ENCODE data around the gene GGCT.

DNA sequence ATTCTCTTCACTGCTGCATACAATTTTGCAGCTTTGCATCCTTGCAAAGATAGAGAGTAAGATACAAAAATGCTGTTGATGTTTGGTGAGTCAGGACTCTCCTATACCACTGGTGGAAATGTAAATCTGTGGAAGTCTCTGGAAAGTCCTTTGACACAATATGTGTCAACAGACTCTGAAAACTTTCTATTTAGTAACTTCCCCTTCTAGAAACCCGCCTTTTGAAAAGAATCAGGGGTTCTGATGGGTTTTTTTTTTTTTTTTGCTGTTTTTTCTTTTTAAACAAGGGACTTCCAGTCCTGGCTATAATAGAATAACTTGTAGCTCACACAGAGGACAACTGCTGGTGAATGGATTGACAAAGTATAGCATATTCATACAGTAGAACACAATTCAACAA, 42.5 kb downstream of the GGCT start:
- TF ChIP-seq TAF1 (IDR thresholded peaks at IDR 0.05; ENCODE audit: borderline replicate concordance, low read depth, low read length) (no peak), POLR2A (IDR thresholded peaks at IDR 0.05; ENCODE audit: low read depth, low read length) (no peak), POLR2AphosphoS5 (IDR thresholded peaks at IDR 0.05; ENCODE audit: low read depth, low read length) (no peak)

Data from GM12892 (cell line).